Head of caudate nucleus (tissue), 42 donors: Measurements from ENCODE around the gene PCNX2.
"Not testable (repeated sequence)": the region's sequence is repeated elsewhere in the genome, so short reads cannot be mapped to it uniquely, and the experiment has no call there.

Experiments
- DNase-seq, 42 donors: peaks; one replicate each; pipeline versions ENCODE4 v3.0.0 to v3.0.0-alpha.2; 2020 to 2021; ENCODE audit warnings: mixed read lengths in 7 of 42
- intact Hi-C: fragments of 100-400 bp; cut with DNase I; formaldehyde crosslinking; loops from one replicate; pipeline ENCODE4 v1.15.0; 2022

PCNX2 gene

DNA sequence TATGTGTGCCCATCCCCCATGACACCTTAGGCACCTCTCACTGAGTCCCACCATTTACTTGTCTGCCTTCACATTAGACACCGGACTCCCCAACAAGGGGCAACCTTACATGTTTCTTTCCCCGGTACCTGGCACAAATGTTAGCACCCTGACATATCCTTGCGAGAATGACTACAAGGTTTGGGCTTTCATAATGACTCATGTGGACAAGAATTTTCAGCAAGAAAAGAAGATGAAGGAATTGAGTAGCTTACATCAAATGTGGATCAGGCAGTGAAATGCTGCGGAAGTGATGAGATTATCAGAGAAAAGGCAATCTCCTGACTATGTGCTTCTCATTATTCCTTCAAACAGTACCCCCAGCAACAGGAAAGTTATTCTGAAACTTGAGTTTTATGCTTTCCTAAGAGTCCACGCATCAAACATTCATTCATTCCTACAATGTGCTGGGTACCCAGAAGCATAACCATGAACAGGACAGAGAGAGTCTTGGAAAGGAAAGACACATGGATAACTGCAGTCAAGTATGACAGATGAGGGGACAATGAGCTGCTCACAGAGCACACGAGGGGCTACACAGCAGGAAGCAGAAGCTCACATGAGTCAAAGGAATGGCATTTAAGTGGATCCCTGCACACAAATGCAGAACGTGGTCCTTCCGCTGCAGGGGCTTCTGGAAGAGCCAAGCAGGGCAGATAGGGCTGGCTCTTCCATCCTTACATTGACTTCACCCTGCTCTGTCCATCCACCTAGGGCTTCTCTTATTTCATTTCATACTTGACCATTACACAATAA, 112.1 kb downstream of the PCNX2 start:
- DNase-seq = no peak
- intact Hi-C loops = no loop called here

DNA sequence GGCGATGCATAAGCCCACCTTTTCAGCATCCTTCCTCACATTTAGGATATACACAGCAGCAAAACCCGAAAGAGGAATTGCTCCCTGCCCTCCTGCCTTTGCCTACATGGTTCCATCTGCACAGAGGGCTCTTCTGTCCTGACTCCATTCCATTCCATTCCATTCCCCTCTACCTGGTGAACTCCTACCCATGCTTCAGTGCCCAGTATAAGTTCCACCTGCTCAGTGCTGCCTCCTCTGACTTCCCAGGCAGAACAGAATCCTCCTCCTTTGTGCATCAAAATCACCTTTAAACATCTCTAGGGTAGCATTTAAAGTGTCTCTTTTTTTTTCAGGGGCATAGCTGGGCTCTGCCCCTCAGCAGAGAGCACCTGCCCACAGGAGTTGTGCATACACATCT, 112.9 kb downstream of the PCNX2 start:
- intact Hi-C loops = no loop called here
- no peak for DNase-seq

GRCh38 chr1:233180641-233181364, 114.7 kb downstream of the PCNX2 start:
- peak in 1 of 42 donors; percentile 5 for DNase-seq
- intact Hi-C loops = no loop called here

- DNase-seq, intact Hi-C loops: not testable (repeated sequence)
Observed at GRCh38 chr1:233179638-233180037, 115.9 kb downstream of the PCNX2 start.

- DNase-seq = peak in 1 of 42 donors; percentile 29
- intact Hi-C loops = no loop called here
Observed at GRCh38 chr1:233172201-233172600, 123.3 kb downstream of the PCNX2 start.

DNA sequence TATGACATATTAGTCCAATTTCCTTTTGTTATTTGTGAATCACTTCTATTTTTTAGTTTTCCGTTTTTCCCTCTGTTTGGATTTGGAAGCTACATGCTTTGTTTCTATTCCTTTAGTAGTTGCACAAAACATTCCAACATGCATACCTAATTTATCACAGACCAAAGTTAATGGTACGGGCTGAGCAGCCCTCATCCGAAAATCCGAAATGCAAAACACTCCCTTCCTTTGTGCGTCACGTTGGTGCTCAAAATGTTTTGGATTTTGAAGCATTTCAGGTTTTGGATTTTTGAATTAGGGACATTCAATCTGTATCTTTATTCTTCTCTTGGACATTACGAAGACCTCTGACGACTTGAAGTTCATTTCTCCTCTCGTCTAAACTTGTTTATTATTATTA, 124.8 kb downstream of the PCNX2 start:
- intact Hi-C loops = no loop called here
- no peak for DNase-seq

- no peak for DNase-seq
- intact Hi-C loops = no loop called here
Observed at GRCh38 chr1:233168384-233168783, 127.1 kb downstream of the PCNX2 start.

DNA sequence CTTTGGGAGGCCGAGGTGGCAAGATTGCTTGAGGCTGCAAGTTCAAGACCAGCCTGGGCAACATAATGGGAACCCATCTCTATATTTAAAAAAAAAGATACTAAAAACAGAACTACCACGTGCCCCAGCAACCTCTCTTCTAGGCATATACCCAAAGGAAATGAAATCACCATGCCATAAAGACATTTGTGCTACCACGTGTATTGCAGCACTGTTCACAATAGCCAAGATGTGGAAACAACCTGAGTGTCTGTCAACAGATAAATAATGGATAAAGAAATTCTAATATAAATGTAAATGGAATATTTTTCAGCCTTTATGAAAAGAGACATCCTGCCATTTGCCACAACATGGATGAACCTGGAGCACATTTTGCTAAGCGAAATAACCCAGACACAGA, 128.6 kb downstream of the PCNX2 start:
- intact Hi-C loops = no loop called here
- no peak for DNase-seq

DNA sequence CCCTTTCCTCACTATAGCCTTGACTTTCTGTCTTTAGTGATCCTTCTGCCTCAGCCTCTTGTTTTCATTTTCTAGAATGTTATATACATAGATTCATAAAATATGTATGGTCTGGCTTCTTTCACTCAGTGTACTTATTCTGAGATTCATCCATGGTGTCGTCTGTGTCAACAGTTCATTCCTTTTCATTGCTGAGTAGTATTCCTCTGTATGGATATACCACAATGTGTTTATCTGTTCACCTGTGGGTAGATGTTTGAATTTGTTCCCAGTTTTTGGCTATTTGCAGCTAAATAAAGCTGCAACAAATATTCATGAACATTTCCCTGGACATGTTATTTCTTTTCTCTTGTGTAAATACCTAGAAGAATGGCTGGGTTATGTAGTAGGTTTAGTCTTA, 131.8 kb downstream of the PCNX2 start:
- intact Hi-C loops = no loop called here
- DNase-seq = no peak

GRCh38 chr1:233158322-233158721, 137.2 kb downstream of the PCNX2 start:
- no peak for DNase-seq
- intact Hi-C loops = no loop called here

- no peak for DNase-seq
- intact Hi-C loops = no loop called here
Observed at GRCh38 chr1:233157245-233157644, 138.3 kb downstream of the PCNX2 start.

DNA sequence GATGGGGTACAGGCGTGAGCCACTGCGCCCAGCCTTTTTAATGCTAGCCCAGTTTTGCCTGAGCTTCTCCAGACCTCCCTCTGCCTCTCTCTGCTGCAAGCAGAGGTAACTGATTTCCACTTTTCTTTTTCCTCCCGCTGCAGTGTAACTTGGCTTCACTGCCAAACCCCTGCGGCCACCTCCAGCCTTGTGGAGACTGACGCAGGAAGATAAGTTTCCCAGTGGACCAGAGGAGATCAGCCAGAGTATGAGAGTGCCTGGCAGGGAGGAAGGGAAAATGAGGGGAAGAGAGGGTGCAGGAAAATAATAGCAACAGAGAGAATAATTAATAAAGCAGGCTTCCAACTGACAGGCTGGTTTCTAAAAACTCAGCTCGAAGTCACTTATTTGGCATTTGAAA, 143.7 kb downstream of the PCNX2 start:
- intact Hi-C loops = no loop called here

GRCh38 chr1:233144434-233144833, 151.1 kb downstream of the PCNX2 start:
- intact Hi-C loops = no loop called here
- DNase-seq = no peak

More for the DNA sequence above, 143.7 kb downstream of the PCNX2 start:
- no peak for DNase-seq

DNA sequence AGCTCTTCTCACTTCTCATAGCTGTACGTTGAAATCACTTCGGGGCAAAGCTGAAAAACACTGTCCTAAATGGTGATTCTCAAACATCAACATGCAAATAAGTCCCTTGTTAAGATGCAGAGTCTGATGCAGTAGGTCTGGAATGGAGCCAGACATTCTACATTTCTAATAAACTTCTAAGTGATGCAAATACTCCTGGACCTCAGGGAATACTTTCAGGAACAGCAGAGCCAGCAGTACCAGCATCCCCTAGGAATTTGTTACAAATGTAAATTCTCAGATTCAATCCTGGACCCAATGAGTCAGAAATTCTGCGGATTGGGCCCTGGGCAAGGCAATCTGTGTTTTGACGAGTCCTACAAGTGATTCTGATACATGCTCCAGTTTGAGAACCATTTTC, 152.3 kb downstream of the PCNX2 start:
- intact Hi-C loops = no loop called here
- DNase-seq = no peak

DNA sequence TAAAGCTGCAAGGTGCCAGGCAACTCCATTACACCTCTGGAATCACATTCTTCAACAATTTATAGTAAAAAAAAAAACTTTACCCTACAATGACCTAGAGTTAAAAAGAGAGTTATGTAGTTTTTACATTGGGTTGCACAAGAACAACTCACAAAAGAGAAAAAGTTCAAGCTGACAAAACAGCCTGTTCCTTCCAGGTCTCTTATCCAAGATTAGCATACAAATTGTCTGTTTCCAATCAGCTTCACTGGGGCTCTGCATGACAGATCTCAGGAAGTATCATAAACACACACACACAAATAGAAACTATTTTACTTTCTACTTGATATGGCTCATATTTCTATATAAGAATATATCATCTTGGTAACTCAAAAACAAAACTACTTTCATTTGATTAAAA, 154.6 kb downstream of the PCNX2 start:
- intact Hi-C loops = no loop called here
- DNase-seq = no peak

GRCh38 chr1:233140499-233140898, 155.0 kb downstream of the PCNX2 start:
- intact Hi-C loops = no loop called here
- DNase-seq = no peak

DNA sequence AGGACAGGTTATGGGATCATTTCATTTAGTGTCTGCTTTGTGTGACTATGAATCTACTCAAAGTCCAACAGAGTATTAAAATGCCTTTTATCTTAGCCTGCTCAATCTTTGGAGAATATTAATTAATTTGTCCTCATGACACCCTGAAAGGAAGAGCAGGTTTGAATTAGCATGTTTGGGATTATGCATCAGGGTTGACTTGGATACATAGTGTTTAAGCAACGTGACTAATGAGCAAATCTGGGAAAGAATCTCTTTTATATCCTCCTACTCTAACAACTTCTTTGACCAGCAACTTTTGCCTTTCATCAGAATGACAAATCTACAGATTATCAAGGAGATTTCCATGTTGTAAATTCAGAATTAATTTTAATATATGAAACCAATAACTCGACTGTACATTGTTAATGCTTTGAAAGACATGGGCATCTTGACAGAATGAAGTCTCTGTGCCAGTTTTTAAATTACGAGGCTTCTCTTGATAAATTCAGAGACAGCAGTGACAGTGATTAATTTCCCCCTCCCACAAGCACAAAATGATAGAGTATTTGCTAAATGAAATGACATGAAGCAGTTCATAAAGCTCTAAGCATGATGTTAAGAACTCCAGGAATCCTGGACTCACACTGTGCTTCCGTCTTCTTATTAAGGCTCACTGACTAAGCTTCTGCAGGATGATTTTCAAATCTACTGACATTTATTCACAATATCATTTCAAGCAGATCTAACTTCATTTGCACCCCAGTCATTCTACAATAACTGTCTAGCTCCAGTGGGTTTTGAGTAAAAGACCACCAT, 156.5 kb downstream of the PCNX2 start:
- intact Hi-C loops = no loop called here
- DNase-seq = peak in 3 of 42 donors; percentile 28 to 45 (median 44)

DNA sequence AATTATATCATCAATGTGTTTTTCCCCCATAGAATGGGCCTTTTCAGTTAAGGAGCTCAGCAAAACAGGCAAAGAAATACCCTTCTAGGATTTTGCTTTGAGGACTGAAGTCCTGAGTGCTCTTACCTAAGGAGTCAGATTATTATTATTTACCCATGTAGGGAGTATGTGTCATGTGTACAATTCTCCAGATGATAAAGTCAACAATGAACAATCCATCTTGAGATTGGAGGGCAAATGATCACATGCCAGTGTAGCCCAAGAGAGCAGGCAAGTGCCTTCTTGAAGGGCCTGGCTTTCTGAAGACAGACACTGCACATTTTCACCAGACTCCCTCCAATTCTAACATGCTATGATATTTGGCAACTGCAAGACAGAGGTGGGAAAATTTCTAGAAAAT, 159.7 kb downstream of the PCNX2 start:
- DNase-seq = no peak
- intact Hi-C loops = no loop called here

DNA sequence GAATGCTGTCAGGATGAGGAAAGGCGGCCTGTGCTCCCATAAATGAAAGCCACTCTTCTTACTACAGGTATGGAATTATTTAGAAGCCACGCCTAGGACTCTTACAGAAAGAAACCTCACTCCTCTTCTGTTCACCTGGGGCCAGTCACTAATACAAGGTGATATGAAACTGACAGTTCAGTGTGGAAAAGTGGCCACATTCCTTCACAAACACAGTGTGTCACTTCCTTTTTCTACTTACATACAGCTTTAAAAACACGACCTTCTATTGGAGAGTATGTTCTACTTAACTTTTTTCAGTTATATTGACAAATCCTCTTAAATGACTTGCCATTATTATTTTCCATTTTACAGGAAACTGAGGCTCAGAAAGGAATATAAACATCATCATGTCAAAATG, 163.1 kb downstream of the PCNX2 start:
- DNase-seq = no peak
- intact Hi-C loops = no loop called here

- intact Hi-C loops, DNase-seq: not testable (repeated sequence)
Observed at GRCh38 chr1:233129031-233129430, 166.5 kb downstream of the PCNX2 start.
